ENCODE measurements around the gene TAOK1. TPM values are rescaled to one million over a fixed set of nuclear protein-coding genes. Genes with fewer than 3 reads are reported as not detected.

Gene TAOK1
- total and polyA plus RNA-seq, 2 of the 13 experiments (the other 11 are each of a cell fraction or from before 2014, with no cell fraction given) = 14.1 to 23.0 TPM

DNA sequence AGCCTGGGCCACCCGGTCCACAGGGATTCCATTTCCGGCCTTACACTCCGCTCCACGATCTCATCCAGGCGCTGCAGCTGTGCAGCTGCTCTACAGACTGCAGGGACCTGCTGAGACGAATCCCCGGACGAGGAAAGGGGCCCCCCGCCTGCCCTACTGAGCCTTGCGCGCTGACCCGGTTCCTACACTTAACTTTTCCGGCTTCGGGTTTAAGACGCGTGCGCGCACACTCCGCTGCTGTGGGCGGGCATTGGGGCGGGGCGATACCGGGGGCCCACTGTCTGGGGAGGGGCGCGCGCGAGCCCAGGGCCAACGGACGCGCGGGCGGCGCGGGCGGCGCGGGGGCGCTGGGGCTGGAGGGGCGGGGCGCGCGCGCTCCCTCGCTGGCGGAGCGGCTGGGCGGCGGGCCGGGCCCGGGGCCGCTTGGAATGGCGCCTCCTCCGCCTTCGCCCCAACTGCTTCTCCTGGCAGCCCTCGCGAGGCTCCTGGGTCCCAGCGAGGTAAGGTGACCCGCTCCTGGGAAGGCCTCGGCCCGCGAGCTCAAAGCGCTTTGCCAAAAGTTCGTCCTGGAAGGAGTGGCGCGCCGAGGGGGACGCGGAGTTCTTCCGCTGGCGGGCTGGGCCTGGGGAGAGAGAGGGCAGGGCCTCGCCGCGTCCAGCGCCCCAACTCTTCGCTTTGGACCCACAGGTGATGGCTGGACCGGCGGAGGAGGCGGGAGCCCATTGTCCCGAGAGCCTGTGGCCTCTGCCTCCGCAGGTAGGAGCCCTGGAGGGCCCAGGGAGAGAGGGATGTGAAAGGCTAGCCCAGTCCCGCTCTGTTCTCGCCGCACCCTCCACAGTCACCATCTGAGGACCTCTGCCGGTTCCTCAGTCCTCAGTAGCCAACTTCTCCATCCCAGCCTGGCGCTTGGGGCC is 178.4 kb downstream of the TAOK1 start, which contains the start of gene TP53I13 (continued):
- TF ChIP-seq, protein P1, sequence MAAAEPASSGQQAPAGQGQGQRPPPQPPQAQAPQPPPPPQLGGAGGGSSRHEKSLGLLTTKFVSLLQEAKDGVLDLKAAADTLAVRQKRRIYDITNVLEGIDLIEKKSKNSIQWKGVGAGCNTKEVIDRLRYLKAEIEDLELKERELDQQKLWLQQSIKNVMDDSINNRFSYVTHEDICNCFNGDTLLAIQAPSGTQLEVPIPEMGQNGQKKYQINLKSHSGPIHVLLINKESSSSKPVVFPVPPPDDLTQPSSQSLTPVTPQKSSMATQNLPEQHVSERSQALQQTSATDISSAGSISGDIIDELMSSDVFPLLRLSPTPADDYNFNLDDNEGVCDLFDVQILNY (CRISPR knock-in tag; conservative IDR thresholded peaks at IDR 0.05) = no peak
- no peak for TF ChIP-seq PHF5A (CRISPR knock-in tag; IDR thresholded peaks at IDR 0.05; ENCODE audit: low read depth, unreplicated experiment)
- peak; percentile 57 for TF ChIP-seq YY1 (IDR thresholded peaks at IDR 0.05; ENCODE audit: insufficient read depth, insufficient replicate concordance, low read depth, low read length)
- TF ChIP-seq HOXA3 (CRISPR knock-in tag; IDR thresholded peaks at IDR 0.05) = peak; percentile 8; the same call in 1 of the 2 replicates
- TF ChIP-seq, protein P2, sequence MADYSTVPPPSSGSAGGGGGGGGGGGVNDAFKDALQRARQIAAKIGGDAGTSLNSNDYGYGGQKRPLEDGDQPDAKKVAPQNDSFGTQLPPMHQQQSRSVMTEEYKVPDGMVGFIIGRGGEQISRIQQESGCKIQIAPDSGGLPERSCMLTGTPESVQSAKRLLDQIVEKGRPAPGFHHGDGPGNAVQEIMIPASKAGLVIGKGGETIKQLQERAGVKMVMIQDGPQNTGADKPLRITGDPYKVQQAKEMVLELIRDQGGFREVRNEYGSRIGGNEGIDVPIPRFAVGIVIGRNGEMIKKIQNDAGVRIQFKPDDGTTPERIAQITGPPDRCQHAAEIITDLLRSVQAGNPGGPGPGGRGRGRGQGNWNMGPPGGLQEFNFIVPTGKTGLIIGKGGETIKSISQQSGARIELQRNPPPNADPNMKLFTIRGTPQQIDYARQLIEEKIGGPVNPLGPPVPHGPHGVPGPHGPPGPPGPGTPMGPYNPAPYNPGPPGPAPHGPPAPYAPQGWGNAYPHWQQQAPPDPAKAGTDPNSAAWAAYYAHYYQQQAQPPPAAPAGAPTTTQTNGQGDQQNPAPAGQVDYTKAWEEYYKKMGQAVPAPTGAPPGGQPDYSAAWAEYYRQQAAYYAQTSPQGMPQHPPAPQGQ (CRISPR knock-in tag; IDR thresholded peaks at IDR 0.05; ENCODE audit: borderline replicate concordance) = no peak
- no peak for TF ChIP-seq ZC3H4 (CRISPR knock-in tag; IDR thresholded peaks at IDR 0.05; ENCODE audit: borderline replicate concordance)
- TF ChIP-seq ZNF782 (CRISPR knock-in tag; IDR thresholded peaks at IDR 0.05; ENCODE audit: borderline replicate concordance) = no peak; the same call in 1 of the 2 replicates
- peak; percentile 72 for TF ChIP-seq RBFOX2 (IDR thresholded peaks at IDR 0.05; ENCODE audit: low read depth, low read length)
- TF ChIP-seq KAT8 (CRISPR knock-in tag; IDR thresholded peaks at IDR 0.05) = no peak
- TF ChIP-seq ZKSCAN8 (CRISPR knock-in tag; IDR thresholded peaks at IDR 0.05; ENCODE audit: borderline replicate concordance) = no peak
- no peak for TF ChIP-seq NFIC (IDR thresholded peaks at IDR 0.05; ENCODE audit: low read length)
- TF ChIP-seq ZNF235 (CRISPR knock-in tag; IDR thresholded peaks at IDR 0.05; ENCODE audit: borderline replicate concordance) = peak; percentile 68
- TF ChIP-seq, protein P3, sequence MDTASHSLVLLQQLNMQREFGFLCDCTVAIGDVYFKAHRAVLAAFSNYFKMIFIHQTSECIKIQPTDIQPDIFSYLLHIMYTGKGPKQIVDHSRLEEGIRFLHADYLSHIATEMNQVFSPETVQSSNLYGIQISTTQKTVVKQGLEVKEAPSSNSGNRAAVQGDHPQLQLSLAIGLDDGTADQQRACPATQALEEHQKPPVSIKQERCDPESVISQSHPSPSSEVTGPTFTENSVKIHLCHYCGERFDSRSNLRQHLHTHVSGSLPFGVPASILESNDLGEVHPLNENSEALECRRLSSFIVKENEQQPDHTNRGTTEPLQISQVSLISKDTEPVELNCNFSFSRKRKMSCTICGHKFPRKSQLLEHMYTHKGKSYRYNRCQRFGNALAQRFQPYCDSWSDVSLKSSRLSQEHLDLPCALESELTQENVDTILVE (CRISPR knock-in tag; IDR thresholded peaks at IDR 0.05) = 0 out of 2 replicates have a peak, but pooled peaks have one; percentile 17
- no peak for TF ChIP-seq JUN (CRISPR knock-in tag; IDR thresholded peaks at IDR 0.05)
- TF ChIP-seq ZNF121 (CRISPR knock-in tag; IDR thresholded peaks at IDR 0.05) = no peak
- TF ChIP-seq ZNF260 (CRISPR knock-in tag; IDR thresholded peaks at IDR 0.05; ENCODE audit: borderline replicate concordance, low read depth) = no peak
- TF ChIP-seq, protein P4, sequence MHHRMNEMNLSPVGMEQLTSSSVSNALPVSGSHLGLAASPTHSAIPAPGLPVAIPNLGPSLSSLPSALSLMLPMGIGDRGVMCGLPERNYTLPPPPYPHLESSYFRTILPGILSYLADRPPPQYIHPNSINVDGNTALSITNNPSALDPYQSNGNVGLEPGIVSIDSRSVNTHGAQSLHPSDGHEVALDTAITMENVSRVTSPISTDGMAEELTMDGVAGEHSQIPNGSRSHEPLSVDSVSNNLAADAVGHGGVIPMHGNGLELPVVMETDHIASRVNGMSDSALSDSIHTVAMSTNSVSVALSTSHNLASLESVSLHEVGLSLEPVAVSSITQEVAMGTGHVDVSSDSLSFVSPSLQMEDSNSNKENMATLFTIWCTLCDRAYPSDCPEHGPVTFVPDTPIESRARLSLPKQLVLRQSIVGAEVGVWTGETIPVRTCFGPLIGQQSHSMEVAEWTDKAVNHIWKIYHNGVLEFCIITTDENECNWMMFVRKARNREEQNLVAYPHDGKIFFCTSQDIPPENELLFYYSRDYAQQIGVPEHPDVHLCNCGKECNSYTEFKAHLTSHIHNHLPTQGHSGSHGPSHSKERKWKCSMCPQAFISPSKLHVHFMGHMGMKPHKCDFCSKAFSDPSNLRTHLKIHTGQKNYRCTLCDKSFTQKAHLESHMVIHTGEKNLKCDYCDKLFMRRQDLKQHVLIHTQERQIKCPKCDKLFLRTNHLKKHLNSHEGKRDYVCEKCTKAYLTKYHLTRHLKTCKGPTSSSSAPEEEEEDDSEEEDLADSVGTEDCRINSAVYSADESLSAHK (CRISPR knock-in tag; IDR thresholded peaks at IDR 0.05; ENCODE audit: borderline replicate concordance) = no peak
- no peak for TF ChIP-seq ZNF33B (CRISPR knock-in tag; IDR thresholded peaks at IDR 0.05)
- TF ChIP-seq KLF9 (CRISPR knock-in tag; IDR thresholded peaks at IDR 0.05; ENCODE audit: low read depth) = no peak
- TF ChIP-seq POLR2A (IDR thresholded peaks at IDR 0.05; ENCODE audit: insufficient read depth in 1 of 2, low read depth in 2 of 2, low read length in 2 of 2) = peak; percentile 12 to 72; a peak in 2 of 4 replicates
- no peak for TF ChIP-seq ZNF577 (CRISPR knock-in tag; IDR thresholded peaks at IDR 0.05; ENCODE audit: borderline replicate concordance, low read depth)

Measured in HepG2 (cell line).